Nephron (organoid): Measurements from ENCODE around the gene ITPR1.
A peak's percentile ranks its signal among the peaks of the same experiment; 100 is the strongest.

ENCODE experiments used
- H3K27ac Mint-ChIP-seq, 3 experiments: 2 replicates each; pipeline ENCODE4 v1.8.0; 2020; ENCODE audit warnings: mixed read lengths in 3 of 3, mild to moderate bottlenecking in 2 of 3, moderate library complexity in 1 of 3
- H3K27me3 Mint-ChIP-seq: 2 replicates; pipeline ENCODE4 v1.8.0; 2021; ENCODE audit warnings: low read depth, mild to moderate bottlenecking, moderate library complexity, mixed read lengths
- H3K36me3 Mint-ChIP-seq: 2 replicates; pipeline ENCODE4 v1.8.0; 2020; ENCODE audit warnings: low read depth, mixed read lengths
- H3K4me1 Mint-ChIP-seq: 2 replicates; pipeline ENCODE4 v1.8.0; 2020; ENCODE audit warnings: mixed read lengths
- H3K4me3 Mint-ChIP-seq, 3 experiments: 2 replicates each; pipeline ENCODE4 v1.8.0; 2020; ENCODE audit warnings: mild to moderate bottlenecking in 3 of 3, mixed read lengths in 3 of 3, moderate library complexity in 2 of 3
- H3K9me3 Mint-ChIP-seq: 2 replicates; pipeline ENCODE4 v1.8.0; 2020; ENCODE audit warnings: mixed read lengths
- CTCF ChIP-seq, 3 experiments: fragments of 200-600 bp; sonication (generic); IDR thresholded peaks; one replicate each; pipeline ENCODE4 v1.5.0; 2021; ENCODE audit warnings: antibody characterized with exemption in 3 of 3; ENCODE audit not compliant: unreplicated experiment in 3 of 3

ITPR1 gene

GRCh38 chr3:4492208-4493013, 737 bp upstream of the ITPR1 start:
- Mint-ChIP-seq H3K27me3 (peaks cover 14% of the 10 kb centered on the region), H3K4me3 (peak overlapping the region; percentile 93 to 96 (median 95)), H3K27ac (peak overlapping the region; percentile 77 to 89 (median 79)), H3K36me3 (peaks cover 8% of the 10 kb centered on the region), H3K9me3 (no peaks in the 10 kb centered on the region), H3K4me1 (peaks cover 34% of the 10 kb centered on the region)
- peak in 1 of 3 experiments; percentile 11 for TF ChIP-seq CTCF (IDR thresholded peaks at IDR 0.05; ENCODE audit: unreplicated experiment in 3 of 3)

DNA sequence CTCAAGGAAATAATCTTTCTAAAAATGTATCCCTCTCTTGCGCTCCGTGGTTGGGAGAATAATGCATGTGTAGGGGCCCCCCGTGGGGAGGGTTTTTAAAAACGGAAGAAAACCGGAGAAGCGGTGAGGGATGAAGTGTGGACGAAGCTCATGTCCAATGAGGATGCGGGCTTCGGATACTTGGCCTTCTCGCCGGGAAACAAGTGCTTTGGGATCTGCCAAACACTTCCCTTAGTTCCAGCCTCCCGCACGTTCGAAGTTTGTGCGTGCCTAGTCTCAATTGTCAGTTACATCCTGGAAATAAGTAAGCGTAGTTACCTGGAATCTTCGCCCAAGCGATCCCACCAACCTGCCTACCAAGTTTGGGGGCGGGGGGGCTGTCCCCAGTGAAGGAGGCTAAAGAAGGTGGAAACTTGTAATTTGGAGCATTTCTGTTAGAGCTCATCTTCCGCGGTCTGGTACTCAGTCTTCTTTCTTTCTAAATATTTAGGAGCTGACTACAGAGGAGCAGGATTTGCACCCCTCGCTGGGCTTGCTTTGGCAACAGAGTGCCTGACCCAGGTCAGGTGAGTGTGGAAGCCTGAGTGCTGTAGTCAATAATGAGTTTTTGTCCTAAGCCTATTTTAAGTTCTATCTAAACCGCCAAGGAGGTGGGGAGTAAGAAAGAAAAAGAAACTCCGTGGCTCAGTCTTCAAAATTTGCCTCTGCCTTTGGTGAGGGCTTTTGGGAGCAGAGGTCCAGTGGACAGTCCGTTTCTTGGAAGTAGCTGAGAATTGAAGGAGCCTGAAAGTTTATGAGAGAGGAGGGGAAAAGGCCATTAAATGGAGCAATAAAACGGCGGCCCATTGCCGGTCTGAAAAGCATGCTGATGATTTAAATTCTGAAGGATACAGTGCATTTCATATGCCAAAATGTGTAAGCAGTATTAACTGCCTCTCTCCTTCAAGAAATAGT, 1.1 kb downstream of the ITPR1 start:
- Mint-ChIP-seq H3K9me3 (no peaks in the 10 kb centered on the region), H3K27ac (peak overlapping the region; percentile 51 to 89 (median 74)), H3K36me3 (peaks cover 20% of the 10 kb centered on the region), H3K4me1 (peaks cover 34% of the 10 kb centered on the region), H3K4me3 (peak overlapping the region; percentile 93 to 96 (median 95)), H3K27me3 (peaks cover 14% of the 10 kb centered on the region)
- no peak for TF ChIP-seq CTCF (IDR thresholded peaks at IDR 0.05; ENCODE audit: unreplicated experiment in 3 of 3)

DNA sequence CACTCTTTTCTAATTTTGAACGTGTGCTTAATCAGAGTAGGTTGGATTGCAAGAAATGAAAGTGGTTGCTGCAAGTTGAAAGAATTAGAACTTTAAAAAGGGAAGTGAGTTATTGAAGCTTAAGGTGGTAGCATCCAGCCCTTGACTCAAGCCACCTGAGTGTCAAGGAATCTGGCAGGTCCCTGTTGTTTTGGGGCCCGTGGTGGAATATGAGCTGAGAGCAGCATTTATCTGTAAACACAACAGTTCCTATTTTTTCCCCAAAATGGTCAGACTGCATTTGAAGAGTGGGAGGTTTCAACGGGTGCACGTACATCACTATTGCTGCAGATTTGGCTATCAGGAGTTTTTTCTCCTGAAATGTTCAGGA, 1.7 kb downstream of the ITPR1 start:
- no peak for TF ChIP-seq CTCF (IDR thresholded peaks at IDR 0.05; ENCODE audit: unreplicated experiment in 3 of 3)
- Mint-ChIP-seq H3K27ac (peak overlapping the region; percentile 51 to 89 (median 74)), H3K4me1 (peaks cover 34% of the 10 kb centered on the region), H3K36me3 (peaks cover 24% of the 10 kb centered on the region), H3K9me3 (no peaks in the 10 kb centered on the region), H3K27me3 (peaks cover 14% of the 10 kb centered on the region), H3K4me3 (peak overlapping the region; percentile 93 to 96 (median 95))

DNA sequence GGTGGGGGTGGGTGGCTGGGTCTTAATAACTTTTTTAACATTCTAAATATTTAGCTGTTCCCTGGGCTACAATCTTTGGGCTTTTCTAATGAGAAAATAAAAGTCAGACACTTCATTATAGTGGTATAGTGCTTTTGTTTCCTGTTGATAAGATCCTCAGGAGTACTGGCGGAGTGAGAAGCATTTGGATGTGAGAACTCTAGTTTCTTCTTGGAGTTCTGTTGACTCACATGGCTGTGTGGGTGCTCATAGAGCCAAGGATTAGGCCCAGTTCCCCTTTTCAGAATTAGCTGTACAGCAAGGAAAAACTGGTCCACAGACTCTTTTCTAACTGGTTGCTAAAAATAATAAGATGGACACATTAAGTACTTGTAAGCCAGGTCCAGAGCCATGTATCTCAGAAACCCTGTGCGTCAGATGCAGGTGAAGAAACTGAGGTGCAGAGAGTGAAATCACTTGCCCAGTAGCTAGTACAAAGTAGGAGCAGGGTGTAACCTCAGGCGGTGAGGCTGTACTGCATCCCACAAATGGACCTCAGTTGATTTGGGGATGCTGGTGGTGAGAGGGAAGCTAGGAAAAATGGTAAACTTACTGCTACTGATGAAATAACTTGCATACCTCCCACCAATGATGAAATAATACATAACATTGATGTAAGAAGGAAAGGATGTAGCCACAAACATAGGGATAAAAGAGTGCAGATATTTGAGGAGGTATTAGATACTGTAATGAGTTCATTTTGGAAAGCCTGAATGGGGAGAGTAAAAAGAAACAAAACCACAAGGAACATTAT, 2.3 kb downstream of the ITPR1 start:
- H3K27ac Mint-ChIP-seq, result peak overlapping the region in 2 of 3 experiments; percentile 51 to 74
- H3K4me1 Mint-ChIP-seq, result peaks cover 34% of the 10 kb centered on the region
- no peaks in the 10 kb centered on the region for H3K9me3 Mint-ChIP-seq
- H3K27me3 Mint-ChIP-seq, result peaks cover 14% of the 10 kb centered on the region
- H3K36me3 Mint-ChIP-seq, result peaks cover 30% of the 10 kb centered on the region
- TF ChIP-seq CTCF (IDR thresholded peaks at IDR 0.05; ENCODE audit: unreplicated experiment in 3 of 3), result no peak
- H3K4me3 Mint-ChIP-seq, result peak overlapping the region; percentile 93 to 96 (median 95)

DNA sequence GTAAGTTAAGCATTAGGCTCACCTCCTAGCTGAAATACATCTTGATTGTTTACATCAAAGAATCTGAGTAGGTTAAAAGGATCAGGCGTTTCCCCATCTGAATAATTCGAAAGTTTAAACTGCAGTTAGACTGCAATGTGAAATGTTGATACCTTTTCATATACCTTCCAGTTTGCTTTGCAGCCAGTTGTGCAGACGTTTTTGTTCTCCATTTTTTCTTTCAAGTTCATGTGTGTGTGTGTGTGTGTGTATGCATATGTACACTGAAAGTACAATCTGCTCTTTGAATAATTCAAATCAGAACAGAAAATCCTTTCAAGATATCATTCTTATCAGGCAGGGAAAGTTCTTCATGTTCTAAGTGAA, 2.9 kb downstream of the ITPR1 start:
- no peaks in the 10 kb centered on the region for H3K9me3 Mint-ChIP-seq
- H3K27ac Mint-ChIP-seq, result no peak overlapping the region
- peaks cover 31% of the 10 kb centered on the region for H3K4me1 Mint-ChIP-seq
- TF ChIP-seq CTCF (IDR thresholded peaks at IDR 0.05; ENCODE audit: unreplicated experiment in 3 of 3), result no peak
- H3K36me3 Mint-ChIP-seq, result peaks cover 30% of the 10 kb centered on the region
- H3K27me3 Mint-ChIP-seq, result peaks cover 14% of the 10 kb centered on the region
- H3K4me3 Mint-ChIP-seq, result peak overlapping the region; percentile 93 to 96 (median 95)
